BLaER1 (cell line): ENCODE measurements around the gene NFIA.
"Not testable (repeated sequence)": the region's sequence is repeated elsewhere in the genome, so short reads cannot be mapped to it uniquely, and the experiment has no call there.

Experiments used
- H3K27ac ChIP-seq: shearing (Covaris generic); formaldehyde crosslinking; 2 replicates; pipeline ENCODE4 v1.8.1; 2022
- H3K27me3 ChIP-seq: shearing (Covaris generic); formaldehyde crosslinking; 2 replicates; pipeline ENCODE4 v1.8.1; 2022
- H3K36me3 ChIP-seq: shearing (Covaris generic); formaldehyde crosslinking; 2 replicates; pipeline ENCODE4 v1.8.1; 2022
- H3K4me1 ChIP-seq: shearing (Covaris generic); formaldehyde crosslinking; 2 replicates; pipeline ENCODE4 v1.8.1; 2022
- H3K4me2 ChIP-seq: shearing (Covaris generic); formaldehyde crosslinking; 2 replicates; pipeline ENCODE4 v1.8.1; 2022
- H3K4me3 ChIP-seq: shearing (Covaris generic); formaldehyde crosslinking; 2 replicates; pipeline ENCODE4 v1.8.1; 2022
- H3K9ac ChIP-seq: shearing (Covaris generic); formaldehyde crosslinking; 2 replicates; pipeline ENCODE4 v1.8.1; 2022
- H3K9me3 ChIP-seq: shearing (Covaris generic); formaldehyde crosslinking; 2 replicates; pipeline ENCODE4 v1.8.1; 2022
- H4K20me1 ChIP-seq: shearing (Covaris generic); formaldehyde crosslinking; 2 replicates; pipeline ENCODE4 v1.8.1; 2022
- Cebpa-rat ChIP-seq: shearing (Covaris generic); IDR thresholded peaks from 2 replicates; pipeline ENCODE4 v1.8.1; 2022

Gene NFIA

DNA sequence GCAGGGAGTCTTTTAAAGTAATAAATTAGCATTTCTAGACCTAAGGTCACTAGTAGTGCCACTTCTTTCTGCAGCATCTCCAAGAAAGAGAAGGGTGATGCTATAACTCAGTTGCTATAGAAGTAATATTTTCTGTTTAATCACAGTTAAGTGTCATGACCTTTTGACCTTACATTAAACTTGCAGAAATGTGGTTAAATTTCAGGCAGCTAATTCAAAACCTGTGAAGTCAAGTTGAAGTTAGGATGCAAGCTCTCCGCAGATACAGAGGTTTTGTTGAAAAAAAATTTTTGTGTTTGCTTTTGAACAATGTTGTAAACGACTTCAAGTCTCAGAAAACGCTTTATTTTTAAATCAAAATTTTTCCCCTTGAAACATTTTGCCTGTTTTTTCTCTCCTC lies 193.9 kb downstream of the NFIA start:
- no peak overlapping the region for H3K4me2 ChIP-seq
- no peak for TF ChIP-seq Cebpa-rat
- H3K9ac ChIP-seq: no peak overlapping the region
- no peaks in the 10 kb centered on the region for H4K20me1 ChIP-seq
- no peaks in the 10 kb centered on the region for H3K27me3 ChIP-seq
- H3K36me3 ChIP-seq: no peaks in the 10 kb centered on the region
- H3K27ac ChIP-seq: no peak overlapping the region
- H3K4me1 ChIP-seq: peaks cover 9% of the 10 kb centered on the region; the same call in 1 of the 2 replicates
- no peaks in the 10 kb centered on the region for H3K9me3 ChIP-seq
- no peak overlapping the region for H3K4me3 ChIP-seq

DNA sequence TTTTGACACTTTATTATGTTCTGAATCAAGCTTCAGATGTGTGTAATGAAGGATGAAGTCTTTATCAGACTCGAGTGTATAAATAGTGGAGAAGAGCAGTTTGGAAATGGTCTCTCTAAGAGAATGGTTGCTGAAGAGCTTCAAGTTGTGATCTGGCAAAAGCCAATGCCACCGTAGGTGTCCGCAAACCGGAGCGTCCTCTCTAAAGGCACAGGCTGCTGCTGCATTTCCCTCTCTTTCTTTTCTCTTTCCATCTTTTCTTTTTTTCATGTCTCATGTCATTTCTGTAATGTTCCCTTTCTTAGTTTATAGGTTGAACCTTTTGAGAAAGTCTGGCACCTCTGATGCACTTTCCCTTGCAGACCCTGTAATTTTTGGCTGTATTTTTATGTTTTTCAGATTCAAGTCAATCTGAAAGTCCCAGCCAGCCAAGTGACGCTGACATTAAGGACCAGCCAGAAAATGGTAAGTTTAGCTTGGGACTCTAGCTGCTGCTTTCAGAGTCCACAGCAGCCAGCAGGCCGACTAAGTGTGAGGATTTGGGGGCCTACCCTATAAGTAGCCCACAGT lies 194.8 kb downstream of the NFIA start:
- Histone ChIP-seq H3K36me3 (no peaks in the 10 kb centered on the region), H3K27ac (no peak overlapping the region), H3K27me3 (no peaks in the 10 kb centered on the region), H3K9me3 (no peaks in the 10 kb centered on the region), H3K9ac (no peak overlapping the region), H3K4me1 (peaks cover 9% of the 10 kb centered on the region; the same call in 1 of the 2 replicates), H3K4me2 (no peak overlapping the region), H4K20me1 (no peaks in the 10 kb centered on the region), H3K4me3 (no peak overlapping the region)
- TF ChIP-seq Cebpa-rat: no peak

DNA sequence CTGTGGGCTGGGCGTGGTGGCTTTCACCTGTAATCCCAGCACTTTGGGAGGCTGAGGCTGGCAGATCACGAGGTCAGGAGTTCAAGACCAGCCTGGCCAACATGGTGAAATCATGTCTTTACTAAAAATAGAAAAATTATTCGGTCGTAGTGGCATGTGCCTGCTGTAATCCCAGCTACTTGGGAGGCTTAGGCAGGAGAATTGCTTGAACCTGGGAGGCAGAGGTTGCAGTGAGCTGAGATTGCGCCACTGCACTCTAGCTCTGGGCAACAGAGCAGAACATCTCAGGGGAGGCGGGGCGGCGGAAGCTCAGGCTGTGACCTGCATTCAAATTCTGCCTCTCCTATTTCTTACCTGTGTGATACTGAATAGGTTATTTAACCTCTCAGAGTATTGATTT lies 196.1 kb downstream of the NFIA start:
- not testable (repeated sequence) for H3K9ac ChIP-seq, H3K27me3 ChIP-seq, H3K4me3 ChIP-seq

DNA sequence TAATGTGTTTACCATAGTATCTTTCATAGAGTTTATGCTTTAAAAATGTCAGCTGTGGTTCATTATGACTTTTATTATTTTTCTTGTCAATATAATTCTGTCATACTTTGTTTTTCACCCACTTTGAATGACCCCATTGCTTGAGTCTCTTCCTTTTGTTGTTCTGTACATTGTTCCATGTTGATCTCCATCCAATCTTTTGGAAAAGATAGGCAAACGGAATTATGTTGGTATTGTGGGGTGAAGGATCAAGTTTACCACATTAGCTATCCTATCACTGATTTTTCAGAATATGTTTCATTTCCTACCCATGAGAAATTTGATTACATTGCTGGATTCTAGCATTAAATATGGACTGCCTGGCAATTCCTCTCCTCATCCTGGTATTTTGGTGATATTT lies 196.6 kb downstream of the NFIA start:
- no peaks in the 10 kb centered on the region for H4K20me1 ChIP-seq
- no peak overlapping the region for H3K27ac ChIP-seq
- H3K9me3 ChIP-seq: no peaks in the 10 kb centered on the region
- H3K4me1 ChIP-seq: peaks cover 9% of the 10 kb centered on the region; the same call in 1 of the 2 replicates
- H3K27me3 ChIP-seq: no peaks in the 10 kb centered on the region
- no peak overlapping the region for H3K9ac ChIP-seq
- TF ChIP-seq Cebpa-rat: no peak
- no peaks in the 10 kb centered on the region for H3K36me3 ChIP-seq
- H3K4me3 ChIP-seq: no peak overlapping the region
- H3K4me2 ChIP-seq: no peak overlapping the region

More for the DNA sequence above, 196.1 kb downstream of the NFIA start:
- H3K27ac ChIP-seq, H3K4me2 ChIP-seq, H3K36me3 ChIP-seq, H3K4me1 ChIP-seq, H3K9me3 ChIP-seq, H4K20me1 ChIP-seq: not testable (repeated sequence)

DNA sequence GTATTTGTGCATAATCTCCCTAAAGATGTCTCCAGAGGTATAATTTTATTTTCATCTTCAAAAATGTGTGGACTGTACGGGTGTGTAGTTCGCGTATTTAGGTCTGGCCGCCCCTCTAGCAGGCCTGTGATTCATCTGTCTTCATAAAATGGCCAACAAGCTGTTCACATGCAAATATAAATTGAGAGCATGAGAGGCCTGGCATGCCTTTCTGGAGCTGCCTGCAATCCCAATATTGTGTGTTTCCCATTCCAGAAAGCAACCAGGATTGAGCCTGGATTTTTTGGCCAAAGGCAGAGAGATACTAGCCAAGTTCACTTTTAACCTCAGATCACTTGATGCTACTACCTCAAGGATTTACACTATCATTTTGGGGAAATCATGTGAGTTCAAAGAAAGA lies 197.2 kb downstream of the NFIA start:
- H3K27me3 ChIP-seq: no peaks in the 10 kb centered on the region
- no peaks in the 10 kb centered on the region for H3K9me3 ChIP-seq
- H3K4me2 ChIP-seq: no peak overlapping the region
- no peak overlapping the region for H3K9ac ChIP-seq
- H4K20me1 ChIP-seq: no peaks in the 10 kb centered on the region
- TF ChIP-seq Cebpa-rat: no peak
- H3K36me3 ChIP-seq: no peaks in the 10 kb centered on the region
- H3K27ac ChIP-seq: no peak overlapping the region
- H3K4me1 ChIP-seq: peaks cover 9% of the 10 kb centered on the region; the same call in 1 of the 2 replicates
- no peak overlapping the region for H3K4me3 ChIP-seq

DNA sequence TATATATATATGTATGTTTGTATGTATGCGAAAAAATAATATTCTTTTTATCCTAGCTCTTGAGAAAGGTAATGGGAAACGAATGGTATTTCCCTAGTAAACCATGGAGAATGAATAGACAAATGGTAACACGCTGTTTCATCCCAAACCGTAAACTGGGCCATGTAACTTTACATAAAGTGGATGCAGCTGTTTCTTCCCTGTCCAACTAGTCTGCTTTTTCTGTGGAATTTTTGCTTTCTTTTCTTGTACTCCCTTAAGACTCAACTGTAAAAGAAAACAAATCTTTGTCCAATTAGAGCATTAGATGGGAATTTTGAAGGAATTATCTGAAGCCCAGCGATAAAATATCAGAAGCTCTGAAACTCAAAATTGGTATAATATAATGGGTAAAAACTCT lies 198.1 kb downstream of the NFIA start:
- Histone ChIP-seq H3K4me3 (no peak overlapping the region), H3K9me3 (no peaks in the 10 kb centered on the region), H3K36me3 (no peaks in the 10 kb centered on the region), H3K4me1 (peaks cover 9% of the 10 kb centered on the region; the same call in 1 of the 2 replicates), H3K27me3 (no peaks in the 10 kb centered on the region), H3K9ac (no peak overlapping the region), H4K20me1 (no peaks in the 10 kb centered on the region), H3K27ac (no peak overlapping the region), H3K4me2 (no peak overlapping the region)
- no peak for TF ChIP-seq Cebpa-rat

DNA sequence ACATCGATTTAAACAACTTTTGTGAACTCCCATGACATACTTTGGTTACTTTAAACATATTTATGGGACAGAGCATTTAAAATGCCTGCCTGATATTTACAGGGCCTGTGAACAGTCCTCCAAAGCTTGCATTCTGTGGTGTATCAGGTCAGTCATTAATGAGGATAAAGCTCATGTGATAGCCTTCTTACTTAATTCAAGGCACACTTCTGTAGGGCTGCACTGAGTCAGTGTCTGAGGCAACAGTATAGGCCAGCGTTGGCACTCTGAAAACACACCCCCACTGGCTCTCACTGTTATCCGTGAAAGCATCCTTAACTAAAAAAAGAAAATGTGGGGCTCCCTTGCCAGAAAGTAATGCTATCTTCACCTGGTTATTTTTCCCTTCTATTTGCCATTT lies 200.0 kb downstream of the NFIA start:
- Histone ChIP-seq H3K9ac (no peak overlapping the region), H3K27me3 (no peaks in the 10 kb centered on the region), H3K9me3 (no peaks in the 10 kb centered on the region), H3K36me3 (no peaks in the 10 kb centered on the region), H3K4me3 (no peak overlapping the region), H3K4me1 (peaks cover 9% of the 10 kb centered on the region; the same call in 1 of the 2 replicates), H3K27ac (no peak overlapping the region), H4K20me1 (no peaks in the 10 kb centered on the region), H3K4me2 (no peak overlapping the region)
- TF ChIP-seq Cebpa-rat: no peak

DNA sequence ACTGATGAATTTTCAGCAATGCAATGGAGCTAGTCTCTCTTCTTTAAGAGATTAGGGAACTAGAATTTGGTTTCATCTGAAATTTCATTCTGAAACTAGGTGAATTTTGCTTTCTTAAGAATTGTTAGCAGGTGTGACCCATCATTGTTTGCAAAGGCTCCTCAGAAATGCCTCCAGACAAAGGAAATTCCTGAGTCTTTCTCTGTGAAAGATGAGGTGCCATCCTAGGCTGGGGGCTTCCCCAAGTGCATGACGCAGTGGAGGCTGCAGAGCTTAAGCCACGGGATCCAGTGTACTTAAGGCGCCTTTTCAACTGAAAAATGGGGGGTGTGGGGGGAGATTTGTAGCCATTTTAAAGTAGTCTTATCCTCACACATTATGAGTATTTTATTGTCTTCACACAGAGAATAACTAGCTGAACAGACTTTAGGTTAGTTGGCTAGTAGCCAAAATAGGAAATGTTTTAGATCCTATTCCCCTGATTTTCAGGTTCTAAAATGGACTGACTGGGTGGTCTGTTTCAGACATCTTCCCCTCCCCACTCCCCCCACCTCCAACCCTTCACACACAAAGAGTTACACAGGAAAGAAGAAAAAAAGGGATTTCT lies 202.0 kb downstream of the NFIA start:
- Histone ChIP-seq H3K4me2 (no peak overlapping the region), H3K36me3 (no peaks in the 10 kb centered on the region), H3K27ac (no peak overlapping the region), H4K20me1 (no peaks in the 10 kb centered on the region), H3K4me3 (no peak overlapping the region), H3K4me1 (peaks cover 3% of the 10 kb centered on the region; the same call in 1 of the 2 replicates), H3K9ac (no peak overlapping the region), H3K27me3 (no peaks in the 10 kb centered on the region), H3K9me3 (no peaks in the 10 kb centered on the region)
- TF ChIP-seq Cebpa-rat: no peak

DNA sequence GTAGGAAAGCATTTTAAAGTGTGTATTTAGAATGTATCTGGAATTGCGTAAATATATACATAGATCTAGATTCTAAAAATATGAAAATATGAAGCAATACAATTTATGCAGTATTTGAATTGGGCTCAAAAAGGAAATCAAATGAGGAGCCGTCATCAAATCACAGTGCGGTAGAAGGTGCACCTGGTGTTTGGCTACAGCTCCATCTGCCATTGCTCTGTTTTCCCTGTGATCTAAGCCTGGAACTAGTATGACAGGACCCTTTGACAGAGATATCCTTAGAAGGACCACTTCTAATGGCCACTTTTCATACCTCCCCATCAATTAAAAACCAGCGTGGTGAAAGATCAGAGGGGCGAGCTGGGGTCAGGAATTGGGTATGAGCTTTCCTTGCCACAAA lies 202.6 kb downstream of the NFIA start:
- no peaks in the 10 kb centered on the region for H3K4me1 ChIP-seq
- H3K4me2 ChIP-seq: no peak overlapping the region
- no peaks in the 10 kb centered on the region for H4K20me1 ChIP-seq
- H3K9ac ChIP-seq: no peak overlapping the region
- no peak overlapping the region for H3K27ac ChIP-seq
- H3K9me3 ChIP-seq: no peaks in the 10 kb centered on the region
- H3K36me3 ChIP-seq: no peaks in the 10 kb centered on the region
- TF ChIP-seq Cebpa-rat: no peak
- H3K4me3 ChIP-seq: no peak overlapping the region
- H3K27me3 ChIP-seq: no peaks in the 10 kb centered on the region

DNA sequence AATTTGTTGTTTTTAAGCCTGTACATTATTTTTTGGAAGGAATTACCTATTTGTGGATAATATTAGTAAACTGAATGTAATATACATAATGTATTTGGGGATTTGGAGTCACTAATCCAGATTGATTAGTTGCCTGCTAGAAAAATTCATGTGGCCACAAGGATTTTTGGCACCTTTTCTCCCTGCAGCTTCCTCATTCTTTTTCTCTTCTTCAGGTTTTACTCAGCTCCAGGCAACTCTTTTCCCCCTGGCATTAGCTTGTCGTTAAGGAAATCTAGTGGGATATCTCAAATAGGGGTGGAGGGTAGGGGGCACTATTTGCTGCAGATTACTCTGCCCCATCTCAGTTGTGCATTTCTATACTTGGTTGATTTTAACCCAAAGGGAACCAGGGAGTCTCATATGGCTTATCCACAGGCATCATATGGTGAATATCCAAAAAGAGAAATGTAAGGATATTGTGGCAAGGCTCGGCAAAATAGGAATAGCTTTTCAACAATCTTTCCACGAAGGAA lies 203.1 kb downstream of the NFIA start:
- H3K9ac ChIP-seq: no peak overlapping the region
- H3K4me2 ChIP-seq: no peak overlapping the region
- no peaks in the 10 kb centered on the region for H3K9me3 ChIP-seq
- H4K20me1 ChIP-seq: no peaks in the 10 kb centered on the region
- no peaks in the 10 kb centered on the region for H3K36me3 ChIP-seq
- no peaks in the 10 kb centered on the region for H3K4me1 ChIP-seq
- H3K27me3 ChIP-seq: no peaks in the 10 kb centered on the region
- no peak overlapping the region for H3K4me3 ChIP-seq
- TF ChIP-seq Cebpa-rat: no peak
- H3K27ac ChIP-seq: no peak overlapping the region
